ENCODE data around the gene CSMD2.

Gene CSMD2

DNA sequence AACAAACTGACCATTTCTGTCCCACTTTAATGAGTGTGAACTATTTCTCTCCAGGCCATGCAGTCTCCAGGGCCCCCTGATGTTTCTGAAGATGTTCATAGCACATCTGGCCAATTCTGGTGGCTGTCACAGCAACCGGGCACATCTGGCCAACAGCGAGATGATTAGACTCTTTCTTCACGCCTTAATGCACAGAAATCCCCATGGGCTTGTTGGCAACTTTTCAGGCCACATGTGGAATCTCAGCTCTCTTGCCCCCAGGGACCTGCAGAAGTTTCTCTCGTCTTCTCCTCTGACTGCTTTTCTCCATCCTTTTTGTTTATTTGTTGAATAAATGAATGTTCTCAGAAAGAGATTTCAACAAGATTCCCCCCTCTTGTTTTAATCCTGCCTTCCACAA, 372.4 kb downstream of the CSMD2 start:
- DNase-seq: no peak

DNA sequence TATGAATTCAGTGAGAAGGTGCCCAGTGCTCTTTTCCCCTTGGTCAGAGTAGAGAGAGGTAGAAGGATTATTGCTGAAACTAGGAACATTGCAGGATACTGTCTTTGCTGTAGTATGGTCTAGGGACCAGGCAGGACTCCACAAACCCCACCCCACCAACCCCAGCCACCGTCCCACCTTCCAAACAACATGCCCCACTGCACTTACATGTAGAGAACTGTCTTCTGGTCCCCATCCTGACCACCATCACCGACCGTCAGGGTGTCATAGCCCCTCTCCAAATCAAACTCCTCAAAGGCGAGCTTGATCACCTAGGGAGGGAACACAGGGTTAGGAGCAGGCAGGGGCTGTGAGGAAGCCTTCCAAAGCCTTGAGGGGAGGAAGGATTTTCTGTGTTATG, 372.8 kb downstream of the CSMD2 start:
- DNase-seq: no peak

DNA sequence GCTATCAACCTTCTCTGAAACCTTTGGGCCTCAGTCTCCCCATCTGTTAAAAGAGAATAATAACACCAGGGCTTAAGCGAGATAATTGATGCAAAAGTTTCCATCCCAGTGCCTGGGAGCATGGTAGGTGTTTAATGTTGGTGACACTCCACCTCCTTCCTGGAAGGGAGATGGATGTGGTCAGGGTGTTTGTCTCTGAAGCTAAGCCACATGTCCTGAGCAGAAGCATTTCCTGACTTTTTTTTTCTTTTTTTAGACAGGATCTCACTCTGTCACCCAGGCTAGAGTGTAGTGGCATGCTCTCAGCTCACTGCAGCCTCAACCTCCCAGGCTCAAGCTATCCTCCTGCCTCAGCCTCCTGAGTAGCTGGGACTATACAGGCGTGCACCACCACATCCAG, 373.8 kb downstream of the CSMD2 start:
- DNase-seq: no peak

DNA sequence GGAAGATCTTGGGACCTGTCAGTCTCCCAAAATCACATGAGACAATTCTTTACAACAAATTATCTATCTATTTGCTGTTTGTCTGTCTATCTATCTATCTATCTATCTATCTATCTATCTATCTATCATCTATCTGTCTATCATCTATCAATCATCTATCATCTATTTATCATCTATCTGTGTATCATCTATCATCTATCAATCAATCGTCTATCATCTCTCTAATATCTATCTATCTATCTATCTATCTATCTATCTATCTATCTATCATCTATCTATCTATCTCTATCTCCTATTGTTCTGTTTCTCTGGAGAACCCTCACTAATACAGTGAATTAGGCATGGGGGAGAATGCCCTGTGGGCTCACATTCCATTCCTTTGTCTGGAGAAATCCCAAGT, 374.5 kb downstream of the CSMD2 start:
- DNase-seq: no peak

DNA sequence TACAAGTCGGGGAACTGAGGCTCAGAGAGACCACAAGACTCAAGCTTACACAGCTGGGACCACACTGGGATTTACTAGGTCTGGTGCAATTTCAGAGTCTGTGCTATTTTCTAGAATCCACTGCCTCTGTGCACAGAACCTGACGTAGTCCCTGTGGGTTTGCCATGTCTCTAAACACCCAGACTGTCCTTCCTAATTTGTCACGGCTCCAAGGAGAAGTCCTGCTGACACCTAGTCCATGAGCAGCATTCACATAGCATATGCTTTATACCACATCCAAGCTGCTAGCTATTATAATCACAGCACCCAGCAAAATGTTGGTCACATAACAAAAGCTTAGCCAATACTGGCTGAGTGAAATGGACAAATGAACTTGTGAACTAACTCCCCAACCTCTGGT, 380.2 kb downstream of the CSMD2 start:
- DNase-seq: no peak

DNA sequence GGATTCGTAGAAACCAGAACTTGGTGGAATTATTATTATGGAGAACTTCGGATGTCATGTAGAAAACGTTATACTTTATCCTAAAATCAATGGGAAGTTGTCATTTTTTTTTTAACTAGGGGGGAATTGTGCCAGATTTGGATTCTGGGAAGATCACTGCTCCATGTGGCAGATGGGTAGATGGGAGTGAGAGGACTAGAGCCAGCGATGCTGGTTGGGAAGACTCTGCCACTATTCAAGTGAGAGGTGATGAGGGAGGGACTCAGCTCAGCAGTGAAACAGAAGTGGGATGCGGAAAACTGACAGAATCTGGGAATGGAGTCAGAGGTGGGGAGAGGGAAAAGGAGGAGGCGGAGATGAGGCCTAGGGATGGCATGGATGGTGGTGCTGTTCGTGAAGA, 382.3 kb downstream of the CSMD2 start:
- DNase-seq: no peak

DNA sequence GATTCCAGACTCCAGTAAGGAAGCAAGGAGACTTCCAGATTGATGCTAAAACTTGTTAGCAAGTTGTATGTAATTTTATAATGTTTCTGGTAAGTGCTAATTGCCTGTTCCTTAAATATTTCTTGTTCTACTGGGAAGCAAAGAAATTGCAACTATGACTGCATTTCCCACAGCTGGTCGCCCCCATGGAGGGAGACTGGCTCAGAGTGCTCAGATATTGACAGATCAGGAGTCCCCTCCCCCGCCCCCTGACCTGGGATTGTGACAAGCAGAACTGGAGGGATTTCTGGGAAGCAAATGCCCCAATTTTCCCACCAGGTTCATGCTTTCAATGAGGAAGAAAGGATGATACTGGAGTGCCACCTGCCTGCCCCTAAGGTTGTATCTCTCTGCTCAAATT, 383.4 kb downstream of the CSMD2 start:
- DNase-seq: no peak

DNA sequence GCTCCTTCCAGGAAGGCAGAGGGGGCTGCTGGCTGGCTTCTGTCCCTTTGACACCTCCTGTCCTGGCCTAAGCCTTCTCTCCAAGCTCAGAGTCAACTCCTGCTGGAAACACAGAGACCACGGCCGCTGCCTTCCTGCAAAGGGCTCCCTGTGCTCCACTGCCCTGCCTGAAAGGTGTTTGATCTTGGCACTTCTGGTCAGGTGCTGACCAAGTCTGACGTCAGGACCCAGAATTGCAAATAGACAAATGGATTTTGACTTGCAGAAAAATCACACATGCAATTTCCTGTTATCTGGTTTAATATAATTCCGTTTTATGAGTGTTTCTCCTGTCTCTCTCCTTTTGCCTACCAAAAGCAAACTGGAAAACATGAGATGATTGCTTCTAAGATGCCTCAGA, 387.7 kb downstream of the CSMD2 start:
- DNase-seq: no peak

DNA sequence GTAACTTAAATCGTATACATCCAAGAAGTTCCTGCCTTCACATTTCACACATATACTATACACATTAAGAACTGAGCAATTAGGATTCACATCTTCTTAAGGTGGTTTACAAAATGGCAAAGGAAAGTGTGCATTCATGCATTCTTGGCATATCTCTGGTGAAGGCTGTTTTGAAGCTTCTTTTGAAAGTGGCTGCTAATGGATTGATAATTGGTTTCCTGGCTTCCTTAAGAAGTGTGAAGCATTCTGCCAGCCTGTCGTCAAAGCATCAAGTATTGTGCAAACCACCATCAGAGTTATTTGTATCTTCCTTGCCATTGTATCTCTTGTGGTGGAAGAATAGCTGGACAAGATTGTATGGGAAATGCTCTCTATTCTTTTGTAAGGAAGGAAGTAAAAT, 396.2 kb downstream of the CSMD2 start:
- no peak for DNase-seq

DNA sequence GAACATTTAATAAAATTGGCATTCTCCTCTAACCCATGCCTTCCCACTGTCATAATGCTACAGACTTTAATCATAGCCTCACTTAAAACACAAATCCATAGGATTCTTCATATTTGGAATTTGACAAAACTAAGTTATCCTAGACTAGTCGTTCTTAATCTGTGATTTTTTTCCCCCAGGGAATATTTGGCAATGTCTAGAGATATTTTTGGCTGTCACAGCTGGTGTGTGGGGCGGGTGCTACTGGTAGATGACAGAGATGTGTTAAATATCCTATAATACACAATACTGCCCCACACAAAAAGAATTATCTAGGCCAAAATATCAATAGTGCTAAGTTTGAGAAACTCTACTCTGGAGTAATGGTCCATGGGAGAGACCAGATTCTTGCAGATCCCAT, 396.9 kb downstream of the CSMD2 start:
- no peak for DNase-seq

DNA sequence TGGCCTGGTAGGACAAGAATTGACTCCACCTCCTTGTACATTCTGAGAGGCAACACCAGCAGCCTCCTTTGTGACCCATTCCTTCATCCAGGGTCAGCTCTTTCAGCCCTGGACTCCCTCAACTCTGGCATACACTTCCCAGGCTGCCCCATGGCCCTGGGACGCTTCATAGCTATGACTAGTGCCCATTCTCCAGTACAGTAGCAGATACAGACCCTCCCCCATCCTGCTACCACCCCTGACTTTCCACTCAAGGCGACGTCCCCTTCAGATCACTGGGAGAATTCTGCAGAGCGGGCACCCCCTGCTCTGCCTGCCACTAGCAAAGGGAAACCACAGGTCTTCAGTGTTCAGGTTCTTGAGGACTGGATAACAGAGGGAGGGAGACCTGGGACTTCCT, 400.9 kb downstream of the CSMD2 start:
- no peak for DNase-seq

DNA sequence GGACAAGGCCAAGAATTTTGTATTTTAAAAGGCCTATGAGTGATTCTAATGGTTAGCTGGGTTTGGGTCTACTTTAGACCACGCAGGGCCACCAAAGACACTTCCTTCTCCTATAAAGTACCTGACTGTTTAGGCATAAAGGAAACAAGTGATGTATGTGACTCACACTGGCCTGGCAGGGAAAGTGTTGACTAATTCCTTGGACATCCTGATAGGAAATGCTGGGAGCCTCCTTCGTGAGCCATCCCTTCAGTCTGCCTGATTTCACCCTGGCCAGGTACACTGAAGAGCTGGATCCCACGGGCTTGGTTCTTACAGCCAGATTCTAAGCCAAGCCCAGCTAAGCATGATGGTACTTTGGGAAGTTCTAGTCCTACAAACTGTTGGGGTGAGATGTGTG, 401.6 kb downstream of the CSMD2 start:
- no peak for DNase-seq

DNA sequence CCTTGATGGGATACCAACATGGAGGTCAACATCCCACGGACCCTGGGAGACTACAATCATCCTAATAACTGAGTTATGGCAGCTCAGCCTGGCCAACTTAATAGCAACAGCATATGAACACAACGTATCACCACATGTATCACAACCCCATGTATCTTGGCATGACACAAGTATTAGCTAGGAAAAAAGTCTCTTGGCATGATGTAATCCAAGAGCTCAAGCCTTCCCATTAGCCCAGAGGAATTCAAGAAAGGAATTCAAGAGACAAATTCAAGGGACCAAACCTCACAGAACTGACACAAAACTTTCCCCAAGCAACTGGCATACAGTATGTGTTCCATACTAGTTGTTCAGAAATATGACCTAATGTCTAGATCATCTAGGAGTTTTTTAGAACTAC, 402.1 kb downstream of the CSMD2 start:
- DNase-seq: no peak

DNA sequence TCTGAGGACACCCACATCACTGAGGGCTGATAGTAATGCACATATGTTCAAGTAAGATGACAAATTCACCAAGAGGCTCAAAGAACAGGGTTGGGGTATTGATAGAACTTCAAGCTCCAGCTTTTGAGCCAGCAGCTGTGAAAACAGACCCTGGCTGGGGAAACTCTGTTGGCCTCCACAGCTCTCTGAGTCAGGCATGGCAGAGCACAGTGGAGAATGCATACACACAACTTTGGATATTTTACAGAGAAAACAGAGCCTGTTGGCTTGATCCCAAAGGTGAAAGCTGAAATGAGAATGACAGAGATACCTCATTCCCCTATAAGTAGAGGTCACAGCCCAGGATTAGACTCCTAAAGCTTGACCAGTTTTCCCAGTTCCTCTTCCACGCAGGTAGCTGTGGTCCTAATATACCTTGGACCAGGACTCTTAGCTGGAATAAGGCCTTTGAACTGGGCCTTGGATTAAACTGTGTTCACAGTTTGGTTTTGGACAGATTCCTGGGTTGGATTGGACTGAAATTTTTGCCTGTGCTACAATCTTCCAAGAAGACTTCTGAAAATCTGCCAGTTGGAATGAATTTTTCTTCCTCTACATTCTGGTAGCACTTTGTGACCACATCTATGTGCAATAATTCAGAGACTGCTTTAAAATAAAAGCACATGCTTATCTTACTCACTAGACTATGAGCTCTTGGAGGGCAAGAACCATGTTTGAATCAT, 402.8 kb downstream of the CSMD2 start:
- no peak for DNase-seq

DNA sequence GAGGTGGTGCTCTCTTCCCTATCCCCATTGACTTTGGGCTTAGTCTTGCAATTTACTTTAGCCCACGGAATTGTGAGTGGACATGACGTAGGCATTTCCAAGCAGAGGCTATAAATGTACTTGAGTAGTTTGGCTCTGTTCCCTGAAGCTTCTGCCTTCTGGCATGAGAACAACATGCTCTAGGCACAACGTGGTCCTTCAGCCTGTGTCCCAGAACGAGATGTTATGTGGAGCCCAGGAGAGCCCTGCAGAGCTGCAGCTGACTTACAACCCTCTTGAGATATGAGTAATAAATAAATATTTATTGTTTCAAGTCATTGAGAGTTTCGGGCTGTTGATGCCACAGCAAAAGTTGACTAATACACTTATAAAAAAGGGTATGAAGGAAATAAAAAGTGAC, 406.3 kb downstream of the CSMD2 start:
- no peak for DNase-seq

DNA sequence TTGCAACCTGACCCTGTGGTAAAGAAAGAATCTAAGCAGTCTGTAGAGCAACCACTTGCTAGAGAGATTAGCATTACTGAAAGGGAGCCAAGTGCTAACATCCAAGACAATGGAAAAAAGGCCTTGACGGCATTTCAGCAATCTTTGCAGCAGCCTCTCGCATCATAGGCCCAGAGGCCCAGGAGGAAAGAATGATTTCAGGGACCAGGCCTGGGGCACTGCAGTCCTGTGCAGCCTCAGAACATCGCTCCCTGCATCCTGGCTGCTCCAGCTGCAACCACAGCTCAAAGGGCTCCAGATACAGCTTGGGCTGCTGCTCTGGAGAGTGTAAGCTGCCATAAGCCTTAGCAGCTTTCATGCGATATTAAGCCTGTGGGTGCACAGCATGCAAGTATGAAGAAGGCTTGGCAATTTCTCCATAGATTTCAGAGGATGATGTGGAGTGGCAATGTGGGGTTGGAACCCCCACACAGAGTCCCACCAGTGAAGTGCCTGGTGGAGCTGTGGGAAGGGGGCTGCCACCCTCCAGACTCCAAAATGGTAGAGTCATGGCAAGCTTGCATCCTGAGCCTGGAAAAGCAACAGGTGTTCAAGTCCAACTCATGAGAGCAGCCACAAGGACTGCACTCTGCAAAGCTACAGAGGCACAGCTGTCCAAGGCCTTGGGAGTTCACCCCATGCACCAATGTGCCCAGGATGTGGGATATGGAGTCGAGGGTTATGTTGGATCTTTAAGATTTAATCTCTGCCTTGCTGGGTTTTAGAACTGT, 411.8 kb downstream of the CSMD2 start:
- no peak for DNase-seq

DNA sequence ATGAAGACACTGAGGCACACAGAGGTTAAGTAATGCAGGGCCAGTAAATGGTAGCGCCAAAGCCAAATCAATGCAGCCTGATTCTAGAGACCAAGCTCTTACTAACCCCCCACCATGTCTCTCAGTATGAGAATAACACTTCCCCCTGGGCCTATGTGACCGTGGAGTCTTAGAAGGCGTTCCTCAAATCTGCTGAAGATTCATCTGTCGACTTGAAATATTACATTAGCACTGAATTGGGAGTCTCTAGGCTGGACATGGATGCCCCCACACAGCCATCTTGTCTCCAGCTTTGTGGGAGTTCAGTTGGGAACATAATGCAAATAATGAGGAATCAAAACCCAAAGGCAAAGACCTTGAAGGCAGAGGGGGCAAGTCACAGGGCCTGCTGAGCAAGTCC, 419.1 kb downstream of the CSMD2 start:
- DNase-seq: no peak

DNA sequence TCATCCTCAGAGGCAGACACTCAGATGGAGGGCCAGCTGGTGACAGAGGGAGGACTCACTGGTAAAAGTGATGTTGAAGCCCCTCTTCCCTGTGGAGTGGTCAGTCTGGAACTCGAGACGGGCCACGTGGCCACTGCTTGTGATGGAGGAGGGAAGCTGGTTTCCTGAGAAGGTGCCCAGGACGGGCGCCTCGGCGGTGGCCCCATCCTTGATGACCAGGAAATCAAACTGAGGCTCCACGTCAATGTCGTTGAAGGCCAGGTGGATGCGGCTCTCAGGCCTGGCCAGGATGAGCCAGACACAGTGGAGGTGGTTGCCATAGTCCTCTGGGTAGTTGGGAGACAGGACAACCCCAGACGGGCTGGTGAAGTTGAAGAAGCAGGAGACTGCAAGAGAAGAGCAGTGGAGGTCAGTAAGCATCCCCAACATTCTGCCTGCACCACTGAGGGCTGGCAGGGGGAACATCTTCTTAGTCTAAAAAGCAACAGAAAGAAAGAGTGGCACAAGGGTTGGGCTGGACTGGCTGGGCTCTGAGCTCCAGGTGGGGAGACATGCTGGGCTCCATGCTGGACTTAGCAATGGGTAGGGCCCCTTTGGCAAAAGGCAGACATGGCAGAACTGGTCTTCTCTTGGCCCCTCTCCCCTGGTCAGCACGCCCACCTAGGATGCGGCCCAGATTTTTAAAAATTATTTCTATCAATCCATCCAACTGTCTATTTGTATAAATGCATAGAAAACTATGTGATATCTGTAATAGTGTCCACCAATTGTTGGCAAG, 421.6 kb downstream of the CSMD2 start:
- no peak for DNase-seq

DNA sequence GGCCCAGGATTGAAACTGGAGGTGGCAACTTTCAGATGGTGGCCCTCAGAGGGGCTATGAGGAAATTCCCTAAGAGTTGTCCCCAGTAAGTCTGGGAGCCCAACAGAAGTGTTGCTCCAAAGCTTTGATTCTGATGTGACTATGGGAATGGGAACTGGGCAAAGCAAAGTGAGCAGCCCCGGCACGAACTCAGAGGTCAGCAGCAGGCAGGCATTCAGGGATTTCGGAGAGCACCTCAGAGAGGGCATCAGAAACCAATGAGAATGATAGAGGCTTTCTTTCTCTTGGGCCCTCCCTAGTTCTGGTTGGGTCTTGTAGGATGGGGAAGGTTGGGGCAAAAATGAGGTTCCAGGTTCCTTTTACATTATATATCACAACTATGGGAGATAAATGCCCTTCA, 422.4 kb downstream of the CSMD2 start:
- DNase-seq: no peak

DNA sequence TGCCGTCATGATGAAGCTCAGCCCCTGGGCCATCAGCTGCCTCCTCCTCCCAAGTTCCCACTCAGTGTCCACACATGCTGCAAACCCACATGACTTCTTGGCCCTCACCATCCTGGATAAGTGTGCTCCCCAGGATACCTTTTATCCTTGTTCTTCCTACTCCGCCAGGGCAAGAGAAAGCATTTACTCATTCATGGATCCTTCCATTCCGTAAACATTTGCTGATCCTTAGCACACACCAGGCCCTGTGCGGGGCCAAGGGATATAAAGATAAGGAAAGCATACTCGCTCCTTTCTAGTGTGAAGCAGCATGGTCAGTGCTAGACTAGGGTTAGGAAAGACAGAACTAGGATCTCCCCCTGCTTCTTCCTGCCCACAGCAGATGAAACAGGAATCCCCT, 423.3 kb downstream of the CSMD2 start:
- DNase-seq: no peak

DNA sequence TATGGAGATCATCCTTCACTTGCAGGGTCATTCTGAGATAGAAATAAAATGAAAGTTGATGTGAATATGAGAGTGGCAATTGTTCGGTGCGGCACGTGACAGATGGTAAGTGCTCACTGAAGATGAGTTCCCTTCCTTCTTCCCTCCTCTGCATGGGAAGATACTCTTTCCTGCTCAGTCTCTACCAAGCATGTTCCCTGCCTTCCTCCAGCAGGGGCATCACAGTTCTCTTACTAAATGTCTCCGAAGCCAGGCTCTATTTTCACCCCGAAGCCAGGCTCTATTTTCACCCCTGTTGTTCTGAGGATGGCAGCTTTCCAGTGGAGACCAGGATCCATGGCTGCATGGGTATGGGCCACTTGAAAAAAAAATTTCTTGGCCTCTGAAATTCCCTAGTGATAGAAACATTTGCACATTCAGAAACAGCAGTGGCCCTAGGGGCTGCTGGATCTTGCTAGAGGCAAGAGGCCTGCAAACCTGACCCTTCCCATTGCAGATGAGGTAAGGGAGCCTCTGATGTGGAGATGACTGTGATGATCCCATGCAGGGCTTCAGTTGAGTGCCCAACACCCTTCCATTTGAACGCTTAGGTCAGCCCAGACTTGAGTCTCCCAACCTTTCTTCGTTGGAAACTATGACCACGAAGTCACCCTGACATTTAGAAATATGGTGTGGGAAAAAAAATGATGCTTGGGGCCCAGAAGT, 424.8 kb downstream of the CSMD2 start:
- no peak for DNase-seq

DNA sequence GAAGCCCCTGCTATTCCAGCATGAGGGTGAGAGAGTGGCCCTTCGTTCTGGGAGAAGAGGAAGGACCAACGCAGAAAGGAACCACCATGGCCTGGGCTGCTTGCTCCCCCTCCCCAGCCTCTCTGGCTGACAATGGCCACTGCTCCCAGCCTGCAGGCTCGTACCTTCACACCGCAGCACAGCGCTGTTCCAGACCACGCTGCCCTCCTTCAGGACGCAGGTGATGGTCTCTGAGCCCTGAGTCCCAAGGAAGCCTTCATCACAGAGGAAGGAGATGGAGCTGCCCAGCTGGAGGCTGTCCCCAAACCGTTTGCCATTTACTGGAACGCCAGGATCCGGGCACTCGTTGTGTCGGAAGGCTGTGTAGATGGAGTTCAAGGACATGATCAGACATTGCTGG, 426.1 kb downstream of the CSMD2 start:
- DNase-seq: no peak

DNA sequence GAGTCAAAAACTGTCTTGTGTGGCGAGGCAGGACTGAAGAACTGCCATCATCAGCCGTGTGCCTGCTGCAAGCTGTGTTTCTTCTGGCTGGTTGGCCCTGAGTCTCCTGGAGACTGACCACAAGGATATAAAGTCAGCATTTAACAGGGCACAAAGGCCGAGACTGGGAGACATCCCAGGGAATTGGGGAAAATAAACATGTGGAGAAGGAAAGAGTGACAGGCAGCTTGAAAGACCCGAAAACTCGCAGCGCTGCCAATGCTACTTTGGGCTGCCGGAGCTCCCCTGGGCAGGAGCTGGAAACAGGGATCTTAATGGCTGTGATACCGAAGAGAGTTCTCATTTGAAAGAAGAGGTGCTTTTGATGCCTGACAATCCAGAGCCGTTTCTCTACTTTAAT, 426.5 kb downstream of the CSMD2 start:
- no peak for DNase-seq
